Activated CD4-positive, alpha-beta T cell treated with anti-CD3 and anti-CD28 coated beads for 1 hour (primary cell): ENCODE measurements around the gene DZIP3.
A peak's percentile ranks its signal among the peaks of the same experiment; 100 is the strongest.

ENCODE experiments used
- DNase-seq: peaks from one replicate; pipeline ENCODE4 v3.0.0-alpha.2; 2020

Gene DZIP3

GRCh38 chr3:108589081-108589997 lies at the start of gene DZIP3, which contains the start of gene CIP2A:
TSS of gene DZIP3 (plus strand) at chr3:108589722. CDS start at chr3:108605407, 15,685 bp downstream.
TSS of gene CIP2A (minus strand) at chr3:108589438. CDS start at chr3:108589375, 63 bp downstream.
- peak; percentile 68 for DNase-seq

GRCh38 chr3:108546247-108546646 lies 43.3 kb upstream of the DZIP3 start:
- DNase-seq, result no peak

GRCh38 chr3:108546692-108547091 lies 42.8 kb upstream of the DZIP3 start:
- no peak for DNase-seq

- DNase-seq, result no peak
Measured at GRCh38 chr3:108548304-108548703, 41.2 kb upstream of the DZIP3 start.

- DNase-seq, result no peak
Measured at GRCh38 chr3:108548886-108549285, 40.6 kb upstream of the DZIP3 start.

- no peak for DNase-seq
Measured at GRCh38 chr3:108552267-108553159, 37.0 kb upstream of the DZIP3 start.

GRCh38 chr3:108554229-108554628 lies 35.3 kb upstream of the DZIP3 start:
- no peak for DNase-seq

GRCh38 chr3:108554913-108555571 lies 34.5 kb upstream of the DZIP3 start:
- no peak for DNase-seq

- no peak for DNase-seq
Measured at GRCh38 chr3:108555966-108556581, 33.4 kb upstream of the DZIP3 start.

GRCh38 chr3:108562565-108562964 lies 27.0 kb upstream of the DZIP3 start:
- no peak for DNase-seq

GRCh38 chr3:108564564-108564963 lies 25.0 kb upstream of the DZIP3 start:
- DNase-seq, result no peak

- DNase-seq, result no peak
Measured at GRCh38 chr3:108565506-108565905, 24.0 kb upstream of the DZIP3 start.

- DNase-seq, result no peak
Measured at GRCh38 chr3:108566599-108566998, 22.9 kb upstream of the DZIP3 start.

GRCh38 chr3:108569336-108569735 lies 20.2 kb upstream of the DZIP3 start:
- DNase-seq, result no peak

- no peak for DNase-seq
Measured at GRCh38 chr3:108578064-108578463, 11.5 kb upstream of the DZIP3 start.

GRCh38 chr3:108588601-108589000 lies 921 bp upstream of the DZIP3 start:
- no peak for DNase-seq

GRCh38 chr3:108589998-108590323 lies 439 bp downstream of the DZIP3 start:
- DNase-seq, result no peak

- no peak for DNase-seq
Measured at GRCh38 chr3:108590460-108590859, 938 bp downstream of the DZIP3 start.

GRCh38 chr3:108595321-108595720 lies 5.8 kb downstream of the DZIP3 start:
- no peak for DNase-seq

- DNase-seq, result no peak
Measured at GRCh38 chr3:108598375-108598774, 8.9 kb downstream of the DZIP3 start.

- no peak for DNase-seq
Measured at GRCh38 chr3:108599677-108600409, 10.3 kb downstream of the DZIP3 start.
